Kidney (tissue), 14 donors: ENCODE data around the gene ZNF710. TPM values are rescaled to one million over a fixed set of nuclear protein-coding genes. Genes with fewer than 3 reads are reported as not detected.
"Not testable (repeated sequence)": the region's sequence is repeated elsewhere in the genome, so short reads cannot be mapped to it uniquely, and the experiment has no call there.

Experiments used
- DNase-seq, 5 donors: peaks; one replicate each; pipeline ENCODE4 v3.0.0-alpha.2; 2013 to 2020
- FAIRE-seq: peaks from 2 replicates; lab custom pipeline; 2012; peaks lifted over from hg19 to GRCh38; lab: Jason Lieb, UNC
- H3K27ac ChIP-seq, 2 donors: one replicate each; pipeline ENCODE4 v1.7.0; 2013; ENCODE audit warnings: low read depth in 2 of 2, low read length in 2 of 2, inconsistent platforms in 1 of 2
- H3K27me3 ChIP-seq: one replicate; pipeline ENCODE4 v1.7.1; 2013; ENCODE audit warnings: low read length, inconsistent platforms; ENCODE audit not compliant: control insufficient read depth, insufficient read depth
- H3K36me3 ChIP-seq, 3 donors: one replicate each; pipeline versions ENCODE4 v1.7.0 to v1.7.1; 2013; ENCODE audit warnings: low read length in 3 of 3, control low read depth in 1 of 3, inconsistent platforms in 1 of 3; ENCODE audit not compliant: insufficient read depth in 3 of 3, control insufficient read depth in 2 of 3
- H3K4me1 ChIP-seq, 3 donors: one replicate each; pipeline versions ENCODE4 v1.7.0 to v1.7.1; 2013; ENCODE audit warnings: low read length in 3 of 3, inconsistent platforms in 1 of 3, low read depth in 1 of 3; ENCODE audit not compliant: control insufficient read depth in 2 of 3, insufficient read depth in 2 of 3
- H3K4me3 ChIP-seq, 3 donors: one replicate each; pipeline versions ENCODE4 v1.7.0 to v1.8.1; 2013; ENCODE audit warnings: low read length in 3 of 3, control low read depth in 1 of 3, inconsistent platforms in 1 of 3
- H3K9ac ChIP-seq, 3 donors: one replicate each; pipeline versions ENCODE4 v1.7.0 to v1.7.1; 2013; ENCODE audit warnings: low read length in 3 of 3, control low read depth in 1 of 3, inconsistent platforms in 1 of 3
- H3K9me3 ChIP-seq, 3 donors: one replicate each; pipeline versions ENCODE4 v1.7.0 to v1.7.1; 2013; ENCODE audit warnings: low read length in 3 of 3, control low read depth in 1 of 3, inconsistent platforms in 1 of 3; ENCODE audit not compliant: control insufficient read depth in 2 of 3, insufficient read depth in 1 of 3
- CTCF ChIP-seq: IDR thresholded peaks from 3 replicates; pipeline ENCODE4 v1.5.1; 2012; ENCODE audit warnings: mild to moderate bottlenecking, moderate library complexity, borderline replicate concordance; ENCODE audit not compliant: insufficient read depth; ENCODE audit errors: extremely low read depth
- intact Hi-C: fragments of 100-400 bp; cut with DNase I; formaldehyde crosslinking; loops from one replicate; pipeline ENCODE4 v1.11.1; 2022
- polyA plus RNA-seq: library from polyadenylated mRNA; stranded (reverse); fragments of 350-450 nt; fragmentation: Illumina TruSeq; extraction: RNeasy Lipid Tissue Mini Kit (QIAGEN cat#74804); gene quantifications from one replicate; pipeline ENCODE4 v1.2.3, GENCODE V29; 2014; ENCODE audit warnings: low read depth, low replicate concordance; ENCODE audit not compliant: insufficient read depth
- total RNA-seq: library from RNA; stranded (reverse); fragmentation: NEBNext Ultra II Directional; extraction: Animal tissue kit (Norgen Biotek cat#: 25700); gene quantifications from one replicate; pipeline ENCODE4 v1.2.1, GENCODE V29; 2021
- donor health status: control.
- donor health status: control.
- donor health status: control.
- donor health status: control.
- donor health status: control.
- donor health status: DM: yes; HTN: yes; CAD: no.
- donor health status: Normal renal cell carcinoma (clear cell type).

The ZNF710 gene
- total and polyA plus RNA-seq, 2 donors from 2014 or later, result 11.0 to 17.0 TPM

GRCh38 chr15:89976246-89976600 is 24.9 kb upstream of the ZNF710 start:
- no peaks in the 10 kb centered on the region for H3K36me3 ChIP-seq
- no peak for DNase-seq
- H3K27me3 ChIP-seq, result no peaks in the 10 kb centered on the region
- H3K4me1 ChIP-seq, result no peaks in the 10 kb centered on the region
- intact Hi-C loops, result no loop called here
- no peak overlapping the region for H3K4me3 ChIP-seq
- no peaks in the 10 kb centered on the region for H3K9me3 ChIP-seq
- H3K27ac ChIP-seq, result no peak overlapping the region
- no peak for TF ChIP-seq CTCF
- H3K9ac ChIP-seq, result no peak overlapping the region
- FAIRE-seq, result no peak

GRCh38 chr15:89977836-89978235 is 23.3 kb upstream of the ZNF710 start:
- intact Hi-C loops, H3K36me3 ChIP-seq, FAIRE-seq, H3K4me1 ChIP-seq, H3K9me3 ChIP-seq, DNase-seq, H3K27me3 ChIP-seq, H3K4me3 ChIP-seq, H3K27ac ChIP-seq, H3K9ac ChIP-seq: not testable (repeated sequence)

DNA sequence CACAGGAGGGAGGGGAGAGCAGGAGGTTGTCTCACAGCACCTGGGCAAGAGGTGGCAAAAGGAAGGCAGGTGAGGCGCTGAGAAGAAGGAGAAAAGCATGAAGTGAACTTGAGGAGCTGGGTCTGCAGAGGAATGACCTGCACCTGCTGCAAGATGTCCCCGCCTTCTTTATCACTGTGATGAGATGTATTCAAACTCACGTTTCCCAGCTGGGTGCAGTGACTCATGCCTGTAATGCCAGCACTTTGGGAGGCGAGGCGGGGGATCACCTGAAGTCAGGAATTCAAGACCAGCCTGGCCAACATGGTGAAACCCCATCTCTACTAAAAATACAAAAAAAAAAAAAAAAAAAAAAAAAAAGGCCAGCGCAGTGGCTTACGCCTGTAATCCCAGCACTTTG is 22.2 kb upstream of the ZNF710 start:
- intact Hi-C loops, result no loop called here
- TF ChIP-seq CTCF, result no peak
- Histone ChIP-seq H3K4me1 (no peaks in the 10 kb centered on the region), H3K27ac (no peak overlapping the region), H3K36me3 (no peaks in the 10 kb centered on the region), H3K9me3 (no peaks in the 10 kb centered on the region), H3K4me3 (no peak overlapping the region), H3K9ac (no peak overlapping the region), H3K27me3 (no peaks in the 10 kb centered on the region)
- no peak for FAIRE-seq
- DNase-seq, result no peak

DNA sequence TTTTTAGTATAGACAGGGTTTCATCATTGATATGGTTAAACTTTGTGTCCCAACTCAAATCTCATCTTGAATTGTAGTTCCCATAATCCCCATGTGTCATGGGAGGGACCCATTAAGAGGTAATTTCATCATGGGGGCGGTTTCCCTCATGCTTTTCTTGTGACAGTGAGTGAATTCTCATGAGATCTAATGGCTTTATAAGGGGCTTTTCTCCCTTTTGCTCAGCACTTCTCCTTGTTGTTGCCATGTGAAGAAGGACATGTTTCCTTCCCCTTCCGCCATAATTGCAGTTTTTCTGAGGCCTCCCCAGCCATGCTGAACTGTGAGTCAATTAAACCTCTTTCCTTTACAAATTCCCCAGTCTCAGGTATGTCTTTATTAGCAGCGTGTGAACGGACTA is 20.2 kb upstream of the ZNF710 start:
- Histone ChIP-seq H3K4me3 (no peak overlapping the region), H3K27me3 (no peaks in the 10 kb centered on the region), H3K36me3 (no peaks in the 10 kb centered on the region), H3K4me1 (no peaks in the 10 kb centered on the region), H3K27ac (no peak overlapping the region), H3K9ac (no peak overlapping the region), H3K9me3 (peaks cover 0 to 5% (median 2%) of the 10 kb centered on the region in 3 donors)
- TF ChIP-seq CTCF, result no peak
- FAIRE-seq, result no peak
- intact Hi-C loops, result no loop called here
- DNase-seq, result no peak
